HG03066 (cell line): ENCODE results near the gene CD9.
"Not testable (repeated sequence)": the region's sequence is repeated elsewhere in the genome, so short reads cannot be mapped to it uniquely, and the experiment has no call there.

Source experiments
- ATAC-seq: cut with Tn5 transposase; IDR thresholded peaks from one replicate; pipeline ENCODE4 v1.9.1; 2021; ENCODE audit warnings: low read depth; ENCODE audit not compliant: unreplicated experiment

The CD9 gene

DNA sequence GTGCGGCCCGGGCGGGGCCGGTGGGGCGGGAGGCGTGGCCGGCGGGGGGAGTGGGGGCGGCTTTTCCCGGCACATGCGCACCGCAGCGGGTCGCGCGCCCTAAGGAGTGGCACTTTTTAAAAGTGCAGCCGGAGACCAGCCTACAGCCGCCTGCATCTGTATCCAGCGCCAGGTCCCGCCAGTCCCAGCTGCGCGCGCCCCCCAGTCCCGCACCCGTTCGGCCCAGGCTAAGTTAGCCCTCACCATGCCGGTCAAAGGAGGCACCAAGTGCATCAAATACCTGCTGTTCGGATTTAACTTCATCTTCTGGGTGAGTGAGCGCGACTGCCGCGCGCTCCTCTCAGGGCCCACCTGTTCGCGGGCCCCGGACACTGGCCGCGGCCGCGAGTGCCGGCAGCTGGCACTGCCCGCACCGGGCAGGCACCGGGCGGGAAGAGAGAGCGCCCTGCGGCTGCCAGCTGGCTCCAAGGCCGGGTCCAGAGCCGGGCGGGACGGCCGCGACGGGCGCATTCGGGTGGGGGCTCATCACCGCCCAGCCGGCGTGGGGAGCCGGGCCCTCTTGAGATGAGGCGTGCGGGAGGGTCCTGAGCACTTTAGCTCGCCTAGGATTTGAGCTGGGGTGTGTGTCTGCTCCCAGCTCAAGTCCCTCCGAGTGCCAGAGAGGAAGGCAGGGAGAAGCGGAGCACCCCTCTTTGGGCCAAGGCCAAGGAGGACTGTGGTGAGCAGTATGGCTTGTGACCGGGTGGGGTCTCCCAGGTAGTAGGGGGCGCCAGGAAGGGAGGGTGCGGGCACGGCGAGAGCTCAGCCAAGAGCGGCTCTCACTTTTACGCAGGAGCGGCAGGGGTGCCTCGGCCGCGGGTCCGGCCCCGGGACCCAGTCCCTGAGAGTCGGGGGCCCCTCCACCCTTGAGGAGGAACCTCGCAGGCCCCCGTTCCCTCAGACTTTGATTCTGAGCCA lies at the start of gene CD9:
Gene CD9, plus strand, starts transcription at position 145 of the 957 bp plus-strand sequence. Its CDS starts 100 bp downstream, at position 245.
- no peak for ATAC-seq

DNA sequence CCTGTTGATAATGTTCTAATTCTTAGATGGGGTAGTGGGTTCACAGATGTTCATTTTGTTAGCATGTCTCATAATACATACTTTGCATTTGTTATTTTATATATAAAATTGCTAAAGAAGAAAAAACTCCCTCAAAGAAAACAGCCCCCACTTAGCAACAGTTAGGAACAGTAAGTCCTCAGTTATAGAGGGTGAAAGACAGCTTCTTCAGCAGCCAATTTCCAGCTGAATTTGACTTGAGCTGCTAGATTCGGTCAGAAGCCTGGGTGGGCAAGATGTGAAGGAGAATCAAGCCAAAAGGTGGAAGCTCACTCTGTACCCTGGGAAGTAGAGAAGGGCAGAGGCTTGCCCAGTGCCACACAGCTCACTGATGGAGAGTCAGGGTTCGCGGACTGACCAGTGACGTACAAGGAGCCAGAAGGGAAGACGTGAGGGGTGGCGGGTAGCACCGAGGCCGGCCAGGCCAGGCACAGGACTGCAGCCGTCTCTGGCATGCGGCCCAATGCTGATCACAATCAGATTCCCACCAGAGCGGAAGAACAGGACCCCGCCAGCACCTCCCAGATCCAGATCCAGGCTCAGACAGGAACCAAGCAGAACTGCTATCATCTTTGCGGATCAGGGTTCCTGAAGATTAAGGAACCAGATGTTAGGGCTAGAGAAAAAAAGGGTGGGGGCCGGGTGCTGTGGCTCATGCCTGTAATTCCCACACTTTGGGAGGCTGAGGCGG lies 45.3 kb upstream of the CD9 start:
- ATAC-seq = no peak

DNA sequence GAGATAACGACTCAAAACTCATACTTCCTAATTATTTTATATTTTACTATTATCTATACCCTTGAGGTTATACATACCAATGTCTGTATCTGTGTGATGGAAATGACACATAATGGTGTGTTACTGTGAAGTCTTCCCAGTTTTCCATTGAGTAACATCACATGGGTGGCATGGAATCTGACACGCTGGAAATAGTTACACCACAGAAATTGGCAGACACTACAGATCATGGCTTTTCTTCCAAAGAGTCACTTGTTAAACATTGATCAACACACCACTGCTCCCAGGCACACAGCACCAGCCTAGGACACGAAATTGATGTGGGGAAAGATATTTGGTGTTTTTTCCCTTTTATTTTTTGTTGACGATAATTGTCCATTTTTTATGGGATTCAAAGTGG lies 42.7 kb upstream of the CD9 start:
- ATAC-seq = no peak

- ATAC-seq = no peak
These were observed 41.9 kb upstream of the CD9 start for GRCh38 chr12:6158255-6158654.

GRCh38 chr12:6158749-6159148 lies 41.5 kb upstream of the CD9 start:
- no peak for ATAC-seq

- ATAC-seq = not testable (repeated sequence)
These were observed 40.8 kb upstream of the CD9 start for GRCh38 chr12:6159166-6160011.

GRCh38 chr12:6160049-6160649 lies 40.1 kb upstream of the CD9 start:
- ATAC-seq = not testable (repeated sequence)

- no peak for ATAC-seq
These were observed 38.9 kb upstream of the CD9 start for GRCh38 chr12:6161124-6161882.

- no peak for ATAC-seq
These were observed 36.7 kb upstream of the CD9 start for GRCh38 chr12:6163416-6164060.

GRCh38 chr12:6165395-6165794 lies 34.8 kb upstream of the CD9 start:
- no peak for ATAC-seq

- ATAC-seq = no peak
These were observed 33.4 kb upstream of the CD9 start for GRCh38 chr12:6166808-6167207.

GRCh38 chr12:6167327-6168280 lies 32.6 kb upstream of the CD9 start:
- ATAC-seq = peak; percentile 64

DNA sequence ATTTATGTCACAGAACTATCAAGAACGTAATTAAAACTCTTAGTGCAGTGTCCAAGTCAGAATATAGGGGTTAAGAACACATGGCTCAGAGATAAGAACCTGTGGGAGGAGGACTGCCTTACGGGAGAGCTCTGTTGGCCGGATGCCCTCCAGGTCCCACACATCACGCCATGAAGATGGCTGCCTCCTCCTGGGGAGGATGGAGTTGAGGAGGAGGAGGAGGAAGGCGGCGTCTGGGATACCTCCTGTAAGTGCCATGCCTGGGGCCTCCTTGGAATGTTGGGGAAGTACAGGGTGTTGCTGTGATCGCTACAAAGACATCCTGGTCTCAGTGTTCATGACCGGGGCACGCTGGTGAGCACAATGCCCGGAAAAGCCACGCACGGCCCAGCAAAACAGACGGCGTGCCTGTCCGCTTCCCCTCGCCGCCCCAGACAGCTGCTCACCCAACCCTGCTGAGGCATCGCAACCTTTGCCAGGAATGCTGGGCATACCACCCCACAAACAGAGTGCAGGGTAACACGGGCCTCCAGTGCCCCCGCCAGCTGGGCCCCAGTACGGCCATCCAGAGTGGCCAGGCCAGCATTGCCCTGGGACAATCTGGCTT lies 28.7 kb upstream of the CD9 start:
- ATAC-seq = no peak

GRCh38 chr12:6172086-6172485 lies 28.1 kb upstream of the CD9 start:
- ATAC-seq = no peak

DNA sequence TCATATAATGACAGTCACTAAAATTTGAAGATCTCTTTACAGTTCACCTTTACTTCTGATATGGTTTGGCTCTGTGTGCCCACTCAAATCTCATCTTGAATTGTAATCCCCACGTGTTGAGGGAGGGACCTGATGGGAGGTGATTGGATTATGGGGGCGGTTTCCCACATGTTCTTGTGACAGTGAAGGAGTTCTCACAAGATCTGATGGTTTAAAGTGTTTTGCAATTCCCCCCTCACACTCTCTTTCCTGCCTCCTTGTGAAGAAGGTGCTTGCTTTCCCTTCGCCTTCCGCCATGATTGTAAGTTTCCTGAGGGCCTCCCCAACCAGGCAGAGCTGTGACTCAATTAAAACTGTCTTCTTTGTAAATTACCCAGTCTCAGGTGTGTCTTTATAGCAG lies 27.3 kb upstream of the CD9 start:
- ATAC-seq = no peak

DNA sequence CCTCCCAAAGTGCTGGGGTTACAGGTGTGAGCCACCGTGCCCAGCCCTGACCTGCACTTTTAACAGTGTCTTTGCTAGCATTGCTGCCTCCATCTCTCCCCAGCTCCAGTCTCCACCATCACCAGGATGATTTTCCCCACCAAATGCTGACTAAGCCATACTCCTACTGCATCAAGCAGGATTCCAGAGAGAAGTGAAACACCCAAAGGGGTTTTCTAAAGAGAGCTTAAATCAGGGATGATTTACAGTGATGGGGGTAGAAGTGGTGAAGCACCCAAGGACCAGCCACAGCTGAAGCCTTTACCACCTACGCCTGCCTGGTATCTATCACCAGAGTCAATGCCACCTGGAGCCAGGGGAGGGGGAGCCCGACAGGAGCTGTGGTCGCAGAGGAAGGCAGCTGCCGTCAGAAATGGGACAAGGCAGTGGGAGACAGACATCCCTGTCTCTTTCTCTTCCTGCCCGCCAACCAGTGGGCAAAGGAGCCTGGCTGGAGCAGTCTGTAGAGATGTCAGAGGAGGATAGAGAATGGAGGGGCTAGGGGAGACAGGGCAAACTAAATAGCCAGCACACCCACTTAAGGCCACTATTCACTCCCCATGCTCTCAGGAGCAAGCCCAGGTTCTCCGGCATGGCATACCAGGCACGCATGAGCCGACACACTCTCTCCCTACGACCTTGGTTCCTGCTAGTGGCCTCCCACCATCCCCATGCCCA lies 22.4 kb upstream of the CD9 start:
- ATAC-seq = no peak
